CD4-positive, alpha-beta T cell treated with Interleukin-6 for 4 hours (primary cell): Measurements from ENCODE around the gene LCNL1.

Experiments
- DNase-seq: peaks from one replicate; pipeline ENCODE4 v3.0.0-alpha.2; 2020; ENCODE audit warnings: mixed read lengths

The LCNL1 gene

GRCh38 chr9:136977223-136977622 lies 5.6 kb upstream of the LCNL1 start, which contains the start of gene PTGDS:
PTGDS (plus strand) TSS chr9:136977504; CDS start chr9:136977579, 75 bp downstream.
- DNase-seq, result no peak

DNA sequence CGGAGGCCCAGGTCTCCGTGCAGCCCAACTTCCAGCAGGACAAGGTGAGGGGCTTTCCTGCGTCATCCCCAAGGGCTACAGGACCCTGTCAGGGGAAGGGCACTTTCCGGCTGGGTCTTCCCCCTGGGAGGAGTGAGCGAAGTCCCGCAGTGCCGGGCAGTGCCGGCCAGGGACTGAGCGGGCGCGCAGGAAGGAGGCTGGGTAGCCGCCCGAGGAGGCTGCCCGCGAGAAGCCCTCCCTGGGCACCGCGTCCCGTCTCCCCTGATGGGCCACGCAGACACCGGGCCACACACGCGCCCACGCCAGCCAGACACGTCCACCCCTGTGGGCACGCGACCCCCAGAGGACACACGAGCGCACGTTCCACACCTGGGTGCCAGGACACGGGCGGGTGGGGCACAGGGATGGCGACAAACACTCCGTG lies 5.1 kb upstream of the LCNL1 start:
- DNase-seq, result no peak

GRCh38 chr9:136978073-136978864 lies 4.5 kb upstream of the LCNL1 start:
- peak; percentile 64 for DNase-seq

DNA sequence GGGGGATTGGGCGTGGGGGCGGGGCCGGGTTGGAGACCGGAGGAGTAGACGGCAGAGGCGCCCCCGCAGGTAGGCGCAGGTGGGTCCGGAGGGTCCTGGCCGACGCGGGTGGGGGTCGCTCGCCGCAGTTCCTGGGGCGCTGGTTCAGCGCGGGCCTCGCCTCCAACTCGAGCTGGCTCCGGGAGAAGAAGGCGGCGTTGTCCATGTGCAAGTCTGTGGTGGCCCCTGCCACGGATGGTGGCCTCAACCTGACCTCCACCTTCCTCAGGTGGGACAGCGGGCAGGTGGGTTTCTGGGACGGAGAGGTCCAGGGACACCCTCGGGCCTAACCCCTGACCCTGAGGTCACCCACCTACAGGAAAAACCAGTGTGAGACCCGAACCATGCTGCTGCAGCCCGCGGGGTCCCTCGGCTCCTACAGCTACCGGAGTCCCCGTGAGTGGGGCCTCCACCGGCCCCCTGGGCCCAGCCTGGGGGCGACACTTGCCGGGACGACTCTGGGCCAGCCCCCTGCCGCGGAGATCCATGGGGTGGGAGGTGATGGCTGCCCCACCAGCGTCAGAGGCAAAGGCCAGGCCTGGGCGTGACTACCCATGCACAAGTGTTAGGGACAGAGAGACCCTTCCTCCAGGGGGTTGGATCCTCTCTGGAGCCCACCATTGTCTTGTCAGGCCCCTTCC lies 3.8 kb upstream of the LCNL1 start:
- DNase-seq, result no peak

DNA sequence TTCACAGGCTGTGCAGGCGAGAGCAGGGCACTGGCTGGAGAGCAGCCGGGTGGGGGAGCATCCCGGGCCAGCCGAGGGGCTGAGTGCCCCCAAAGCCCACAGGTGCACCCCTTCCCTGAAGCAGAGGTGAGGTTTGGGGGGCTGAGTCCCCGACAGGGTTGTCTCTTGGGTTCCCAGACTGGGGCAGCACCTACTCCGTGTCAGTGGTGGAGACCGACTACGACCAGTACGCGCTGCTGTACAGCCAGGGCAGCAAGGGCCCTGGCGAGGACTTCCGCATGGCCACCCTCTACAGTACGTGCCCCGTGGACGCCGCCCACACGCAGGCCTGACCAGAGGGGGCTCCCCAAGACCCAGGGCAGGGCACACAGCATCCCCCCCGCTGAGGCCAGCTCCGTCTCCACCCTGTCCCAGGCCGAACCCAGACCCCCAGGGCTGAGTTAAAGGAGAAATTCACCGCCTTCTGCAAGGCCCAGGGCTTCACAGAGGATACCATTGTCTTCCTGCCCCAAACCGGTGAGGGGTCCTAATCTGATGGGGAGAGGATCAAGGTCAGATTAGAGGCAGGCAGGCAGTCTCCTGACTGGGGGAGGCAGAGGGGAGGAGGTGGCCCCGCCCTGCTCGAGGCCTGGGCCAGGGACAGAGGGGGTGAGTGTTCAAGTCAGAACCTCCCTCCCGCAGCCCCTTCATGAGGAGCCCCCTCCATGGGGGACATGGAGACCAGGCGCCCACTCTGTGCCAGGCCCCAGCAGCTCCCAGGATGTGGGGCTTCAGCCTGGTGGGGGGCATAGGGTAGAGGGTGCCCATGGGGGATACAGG lies 2.8 kb upstream of the LCNL1 start:
- no peak for DNase-seq

DNA sequence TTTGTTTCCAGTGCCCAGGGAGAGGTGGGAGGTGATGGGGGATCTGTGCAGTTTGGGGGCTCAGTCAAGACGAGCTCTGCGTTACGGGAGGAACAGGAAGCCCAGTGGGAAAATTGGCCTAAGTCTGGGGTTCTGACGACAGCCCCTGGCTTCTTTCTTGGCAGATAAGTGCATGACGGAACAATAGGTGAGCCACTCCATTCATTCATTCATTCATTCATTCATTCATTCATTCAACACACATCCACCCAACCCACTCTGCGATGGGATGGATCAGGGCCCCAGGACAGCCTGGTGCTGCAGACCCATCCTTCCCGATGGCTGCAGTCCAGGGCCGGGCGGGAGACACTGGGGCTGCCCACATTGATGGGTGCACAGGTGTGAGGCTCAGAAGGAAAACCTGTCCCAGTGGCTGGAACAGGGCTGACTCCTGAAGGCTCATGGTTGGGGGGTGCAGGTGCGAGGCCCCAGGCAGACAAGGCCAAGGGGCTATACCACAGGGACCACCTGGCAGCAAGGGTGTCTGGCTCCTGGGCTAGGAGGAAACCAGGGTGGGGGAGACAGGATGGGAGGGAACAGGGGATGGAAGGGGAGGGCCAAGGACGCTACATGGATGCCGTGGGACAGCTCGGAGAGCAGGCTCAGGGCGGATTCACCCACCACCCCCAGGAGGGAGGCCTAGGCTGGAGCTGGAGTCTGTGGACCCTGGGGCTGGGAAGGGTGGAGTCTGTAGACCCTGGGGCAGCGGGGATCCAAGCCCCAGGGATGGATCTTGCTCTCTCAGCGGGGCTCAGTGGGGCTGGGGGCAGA lies 1.9 kb upstream of the LCNL1 start:
- no peak for DNase-seq

- no peak for DNase-seq
Observed at GRCh38 chr9:136981588-136982231, 1.1 kb upstream of the LCNL1 start.

- DNase-seq, result no peak
Observed at GRCh38 chr9:136983167-136983566, 374 bp downstream of the LCNL1 start.

DNA sequence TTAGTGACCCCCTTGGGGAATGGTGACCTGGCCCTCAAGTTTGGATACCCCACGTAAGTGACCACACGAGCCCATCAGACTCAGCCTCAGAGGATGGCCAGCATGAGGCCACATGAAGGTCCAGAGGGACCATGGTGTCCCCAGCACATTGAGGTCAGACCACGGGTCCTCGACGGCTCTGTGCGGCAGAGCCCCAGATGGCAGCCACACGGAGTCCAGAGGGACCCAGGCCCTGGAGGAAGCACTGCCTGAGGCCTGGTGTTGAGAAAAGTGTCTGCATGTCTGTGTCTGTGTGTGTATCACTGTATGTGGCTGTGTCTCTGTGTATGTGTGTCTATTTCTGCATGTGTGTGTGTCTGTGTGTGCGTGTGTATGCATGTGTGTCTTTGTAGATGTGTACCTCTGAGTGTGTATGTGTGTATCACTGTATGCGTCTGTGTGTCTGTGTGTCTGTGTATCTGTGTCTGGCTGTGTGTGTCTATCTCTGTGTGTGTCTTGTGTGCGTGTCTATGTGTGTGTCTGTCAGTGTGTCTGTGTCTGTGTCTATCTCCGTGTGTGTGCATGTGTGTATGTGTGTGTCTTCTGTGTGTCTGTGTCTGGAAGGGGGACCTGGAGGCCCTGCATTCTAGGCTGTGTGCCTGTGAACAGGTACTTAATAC lies 992 bp downstream of the LCNL1 start:
- DNase-seq, result no peak

DNA sequence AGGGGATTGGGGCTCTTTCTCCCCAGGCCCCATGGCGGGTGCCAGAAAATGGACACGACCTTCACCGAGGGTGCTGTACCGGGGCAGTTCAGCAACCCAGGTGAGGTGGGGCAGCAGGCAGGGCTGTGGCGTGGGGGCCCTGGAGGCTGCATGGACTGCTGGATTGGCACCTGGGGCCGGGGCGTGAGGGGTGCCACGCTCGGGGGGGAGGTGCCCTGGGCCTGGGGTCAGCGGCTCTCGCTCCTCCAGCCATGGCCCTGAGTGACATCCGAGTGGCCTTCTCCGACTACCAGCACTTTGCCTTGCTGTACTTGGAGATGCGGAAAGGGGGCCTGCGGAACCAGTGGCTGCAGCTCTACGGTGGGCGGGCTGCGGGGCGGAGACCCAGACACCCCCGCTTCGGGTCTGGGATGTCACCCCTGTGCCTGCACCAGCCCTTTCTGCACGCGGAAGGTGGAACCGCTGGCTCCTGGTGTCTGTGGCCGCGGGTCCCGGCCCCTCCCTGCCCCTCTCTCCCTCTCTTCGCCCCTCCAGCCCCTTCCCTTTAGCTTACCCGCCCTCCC lies 1.8 kb downstream of the LCNL1 start:
- no peak for DNase-seq

DNA sequence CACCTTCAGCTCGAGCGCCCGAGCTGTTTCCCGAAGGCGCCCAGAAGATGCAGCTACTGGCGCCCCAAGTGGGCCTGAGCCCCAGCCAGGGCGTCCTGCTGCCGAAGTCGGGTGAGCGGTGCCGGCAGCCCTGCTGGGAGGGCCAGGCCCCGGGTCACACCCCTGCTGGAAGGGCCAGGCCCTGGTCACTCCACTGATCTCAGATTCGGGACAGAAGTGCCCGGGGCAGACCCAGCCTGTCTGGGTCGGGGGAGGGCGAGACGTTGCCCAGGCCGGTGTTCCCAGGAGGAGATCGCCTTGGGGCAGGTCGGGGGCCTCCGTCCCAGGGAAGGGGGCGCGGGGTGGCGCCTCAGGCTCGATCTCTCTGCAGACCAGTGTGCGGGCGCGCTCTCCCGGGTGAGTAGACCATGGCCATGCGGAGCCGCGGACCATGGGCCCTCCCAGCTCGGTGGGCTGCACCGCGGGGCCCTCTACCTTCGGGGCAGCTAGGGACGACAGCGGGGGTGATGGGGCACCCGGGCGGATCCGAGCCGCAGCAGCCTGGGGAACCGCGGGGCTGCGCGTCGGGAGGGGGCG lies 2.3 kb downstream of the LCNL1 start:
- DNase-seq, result peak; percentile 17

DNA sequence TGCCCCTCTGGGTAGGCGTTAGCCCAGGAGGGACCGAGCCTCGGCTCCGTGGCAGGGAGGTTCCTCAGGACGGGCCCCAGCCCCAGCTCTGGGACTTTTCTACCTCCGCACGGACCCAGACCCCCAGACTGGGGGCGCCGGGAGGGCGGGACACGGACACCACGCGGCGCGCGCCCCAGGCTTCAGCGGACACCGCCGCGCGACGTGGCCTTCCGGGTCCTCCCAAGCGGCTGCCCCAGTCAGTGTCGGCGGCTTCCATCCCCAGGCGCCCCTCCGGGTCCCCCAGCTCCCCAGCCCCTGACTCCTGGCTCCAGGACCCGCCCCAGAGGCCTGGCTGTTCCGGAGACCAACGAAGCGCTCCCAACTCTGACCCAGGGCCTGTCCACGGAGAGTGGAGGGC lies 3.1 kb downstream of the LCNL1 start:
- no peak for DNase-seq

DNA sequence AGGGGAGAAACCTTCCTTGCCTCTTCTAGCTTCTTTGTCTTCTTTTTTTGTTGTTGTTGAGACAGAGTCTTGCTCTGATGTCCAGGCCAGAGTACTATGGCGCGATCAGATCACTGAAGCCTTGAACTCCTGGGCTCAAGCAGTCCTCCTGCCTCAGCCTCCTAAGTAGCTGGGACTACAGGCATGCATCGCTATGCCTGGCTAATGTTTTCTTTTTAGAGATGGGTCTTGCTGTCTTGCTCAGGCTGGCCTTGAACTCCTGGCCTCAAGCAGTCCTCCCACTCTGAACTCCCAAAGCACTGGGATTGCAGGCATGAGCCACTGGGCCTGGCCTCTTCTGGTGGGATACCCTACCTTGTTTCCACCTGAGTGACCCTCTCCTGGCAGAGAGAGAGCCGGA lies 6.1 kb downstream of the LCNL1 start:
- DNase-seq, result no peak

DNA sequence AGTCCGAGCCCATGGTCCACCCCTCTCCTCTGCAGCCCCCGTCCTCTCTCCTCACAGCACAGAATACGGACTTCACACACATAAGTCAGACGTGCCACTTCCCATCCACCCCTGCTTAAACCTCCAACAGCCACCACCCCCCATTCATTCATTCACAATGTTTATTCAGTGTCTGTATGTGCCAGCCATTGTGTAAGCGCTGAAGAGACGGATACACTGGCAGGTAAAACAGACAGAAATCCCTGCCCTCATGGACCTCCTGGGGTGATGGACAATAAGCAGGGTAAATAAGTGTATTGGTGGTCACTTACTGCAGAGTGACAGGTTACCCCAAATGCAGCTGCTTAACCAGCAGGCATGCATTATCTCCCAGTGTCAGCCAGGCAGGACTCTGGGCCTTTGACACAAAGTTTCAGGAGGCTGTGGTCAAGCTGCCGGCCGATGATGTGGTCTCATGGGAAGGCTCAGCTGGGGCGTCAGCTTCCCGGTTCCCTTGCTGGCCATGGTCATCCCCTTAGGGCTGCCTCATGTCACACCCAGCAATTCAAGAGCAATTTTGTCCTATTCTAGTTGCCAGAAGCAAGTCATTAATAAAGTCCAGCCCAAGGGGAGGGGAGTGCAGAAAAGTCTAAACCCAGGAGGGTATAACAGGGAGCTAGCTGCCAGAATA lies 7.6 kb downstream of the LCNL1 start:
- DNase-seq, result no peak

DNA sequence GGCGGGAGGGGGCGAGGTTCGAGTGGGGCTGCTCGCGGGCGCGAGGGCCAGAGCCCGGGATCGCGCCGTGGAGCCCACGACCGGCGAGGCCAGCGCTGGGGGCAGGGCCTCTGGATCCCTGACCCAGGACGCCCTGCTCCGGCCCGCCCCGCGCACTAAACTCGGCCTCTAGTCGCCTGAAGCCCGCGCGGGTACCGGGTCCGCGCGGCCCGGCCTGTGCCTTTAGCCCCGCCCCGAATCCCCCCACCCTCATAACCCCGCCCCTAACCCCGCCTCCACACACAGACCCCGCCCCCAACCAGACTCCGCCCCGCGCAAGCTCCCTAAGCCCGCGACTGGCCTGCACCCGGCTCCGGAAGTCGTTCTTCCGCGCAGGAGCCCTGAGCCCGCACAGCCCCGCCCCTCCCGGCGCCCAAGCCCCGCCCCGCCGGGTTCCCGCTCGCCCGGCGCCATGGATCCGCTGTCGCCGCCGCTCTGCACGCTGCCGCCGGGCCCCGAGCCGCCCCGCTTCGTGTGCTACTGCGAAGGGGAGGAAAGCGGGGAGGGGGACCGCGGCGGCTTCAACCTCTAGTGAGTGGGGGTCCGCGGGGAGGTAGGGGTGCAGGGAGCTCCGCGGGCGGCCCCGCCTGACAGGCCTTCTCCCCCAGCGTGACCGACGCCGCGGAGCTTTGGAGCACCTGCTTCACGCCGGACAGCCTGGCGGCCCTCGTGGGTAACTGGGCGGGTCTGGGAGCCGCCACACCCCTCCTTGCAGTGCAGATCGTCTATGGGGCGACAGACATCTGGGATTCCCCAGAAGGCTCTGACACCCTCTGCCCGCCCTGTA lies 9.4 kb downstream of the LCNL1 start, which contains the start of gene PAXX:
Gene PAXX, plus strand, starts transcription at position 430 of the 826 bp plus-strand sequence. Its CDS starts 22 bp downstream, at position 452.
- DNase-seq, result peak; percentile 96

GRCh38 chr9:136992819-136993369 lies 10.1 kb downstream of the LCNL1 start:
- DNase-seq, result no peak

DNA sequence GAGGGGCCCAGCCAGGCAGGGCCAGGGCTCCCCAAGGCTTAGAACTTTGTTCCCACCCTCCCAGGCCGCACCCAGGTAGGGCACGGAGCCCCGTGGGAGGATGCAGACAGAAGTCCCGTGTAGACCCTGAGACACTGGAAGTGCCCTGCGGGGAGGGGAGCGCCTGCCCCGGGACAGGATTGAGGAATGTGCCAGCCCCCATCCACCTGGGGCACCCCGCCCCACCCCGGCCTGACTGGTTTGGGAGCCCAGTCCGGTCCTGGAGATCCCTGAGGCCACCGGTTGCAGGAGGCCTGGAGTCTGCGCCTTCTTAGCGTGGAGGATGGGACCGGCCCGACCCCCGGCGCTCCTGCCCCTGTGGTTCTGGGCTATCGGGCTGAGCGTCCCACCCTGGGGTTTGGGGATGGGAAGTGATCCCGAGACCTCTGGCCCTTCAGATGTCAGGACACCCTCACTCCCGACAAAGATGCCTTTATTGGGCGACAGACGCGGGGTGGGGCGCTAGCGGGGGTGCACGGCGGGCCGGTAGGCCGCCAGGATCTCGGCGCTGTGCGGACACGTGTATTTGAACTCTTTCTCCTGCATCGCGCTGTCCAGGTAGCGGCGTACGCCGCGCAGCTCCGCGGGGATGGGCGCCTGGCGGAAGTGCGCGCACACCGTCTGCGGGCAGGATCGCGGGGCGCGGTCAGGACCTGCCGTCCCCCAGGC lies 11.5 kb downstream of the LCNL1 start:
- no peak for DNase-seq

GRCh38 chr9:136994888-136995230 lies 12.1 kb downstream of the LCNL1 start:
- no peak for DNase-seq
